ENCODE measurements around the gene HNRNPA3. TPM values are rescaled to one million over a fixed set of nuclear protein-coding genes. Genes with fewer than 3 reads are reported as not detected.

Gene HNRNPA3
- total and polyA plus RNA-seq, 2 of the 13 experiments (the other 11 are each of a cell fraction or from before 2014, with no cell fraction given): 73.3 to 97.7 TPM

DNA sequence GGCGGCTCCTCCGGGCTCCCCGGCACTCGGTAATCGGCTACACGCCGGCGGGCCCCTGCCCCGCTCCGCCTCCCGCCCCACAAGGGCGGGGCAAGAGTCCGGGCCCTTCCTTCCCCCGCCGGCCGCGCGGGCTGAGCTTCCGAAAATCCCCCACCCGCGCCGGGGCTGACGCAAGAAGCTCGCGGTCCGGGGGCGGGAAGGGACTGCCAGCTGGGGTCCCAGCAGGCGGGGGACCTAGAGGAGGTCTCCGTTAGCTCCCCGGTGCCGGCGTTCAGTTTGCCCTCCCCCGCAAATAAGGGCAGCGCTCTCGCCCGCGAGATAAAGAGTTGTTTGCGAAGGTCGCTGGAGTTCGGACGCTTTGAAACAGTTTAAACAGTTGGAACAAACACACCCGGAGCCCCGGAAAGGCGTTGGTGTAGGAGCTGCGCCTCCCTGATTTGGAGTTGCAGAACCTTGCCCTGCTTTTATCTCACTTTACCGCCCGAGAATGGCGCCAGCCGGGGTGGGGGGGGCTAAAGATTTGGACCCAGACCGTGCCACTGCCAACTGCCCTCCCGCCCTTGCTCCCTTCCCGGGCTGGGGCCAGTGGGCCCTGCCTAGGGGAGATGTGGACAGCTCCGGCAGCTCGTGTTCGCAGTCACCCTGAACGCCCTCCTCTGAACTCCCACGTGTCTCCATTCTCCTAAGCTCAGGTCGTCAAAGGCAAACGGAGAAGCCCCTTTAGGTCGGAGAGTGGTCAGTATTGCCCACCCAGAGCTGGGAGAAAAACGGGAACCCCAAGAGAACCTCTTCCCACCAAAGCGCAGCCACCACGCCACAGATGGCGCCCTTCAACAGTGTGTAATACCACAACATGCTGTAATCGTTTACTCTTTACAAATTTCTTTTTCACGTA lies 52.3 kb downstream of the HNRNPA3 start, which contains the start of gene NFE2L2 (continued):
- TF ChIP-seq TCF12 (IDR thresholded peaks at IDR 0.05) (no peak), TCF12 (CRISPR knock-in tag; IDR thresholded peaks at IDR 0.05) (peak; percentile 87; the same call in 1 of the 2 replicates), YY1 (IDR thresholded peaks at IDR 0.05; ENCODE audit: insufficient read depth, insufficient replicate concordance, low read depth, low read length) (peak; percentile 87), ZBTB42 (CRISPR knock-in tag; IDR thresholded peaks at IDR 0.05) (peak; percentile 71; the same call in 1 of the 2 replicates), NR2C2 (CRISPR knock-in tag; IDR thresholded peaks at IDR 0.05; ENCODE audit: borderline replicate concordance) (peak; percentile 64), JUND (CRISPR knock-in tag; IDR thresholded peaks at IDR 0.05) (peak; percentile 59; the same call in 1 of the 2 replicates), ZMAT3 (CRISPR knock-in tag; conservative IDR thresholded peaks at IDR 0.05) (no peak), ZNF549 (CRISPR knock-in tag; IDR thresholded peaks at IDR 0.05) (peak; percentile 29; the same call in 1 of the 2 replicates), SIX4 (CRISPR knock-in tag; IDR thresholded peaks at IDR 0.05) (peak; percentile 76; the same call in 1 of the 2 replicates), ISX (CRISPR knock-in tag; conservative IDR thresholded peaks at IDR 0.05) (no peak; the same call in 1 of the 2 replicates), SOX6 (IDR thresholded peaks at IDR 0.05) (no peak), SOX6 (CRISPR knock-in tag; IDR thresholded peaks at IDR 0.05) (peak; percentile 97), ZSCAN21 (CRISPR knock-in tag; IDR thresholded peaks at IDR 0.05; ENCODE audit: borderline replicate concordance) (no peak; the same call in 1 of the 2 replicates), EHMT2 (IDR thresholded peaks at IDR 0.05; ENCODE audit: borderline replicate concordance, low read depth, low read length) (peak; percentile 50; the same call in 1 of the 2 replicates), ZBTB7A (CRISPR knock-in tag; IDR thresholded peaks at IDR 0.05) (peak; percentile 91; the same call in 1 of the 2 replicates), ZNF432 (CRISPR knock-in tag; IDR thresholded peaks at IDR 0.05; ENCODE audit: borderline replicate concordance) (no peak), SRSF9 (IDR thresholded peaks at IDR 0.05; ENCODE audit: borderline replicate concordance, insufficient read depth, low read depth, low read length, poor library complexity, severe bottlenecking) (no peak), ZNF260 (CRISPR knock-in tag; IDR thresholded peaks at IDR 0.05; ENCODE audit: borderline replicate concordance, low read depth) (no peak), KMT2A (CRISPR knock-in tag; IDR thresholded peaks at IDR 0.05) (peak; percentile 69; the same call in 1 of the 2 replicates), ZFP36 (IDR thresholded peaks at IDR 0.05; ENCODE audit: borderline replicate concordance, low read depth, low read length, partially characterized antibody) (no peak), ZNF17 (CRISPR knock-in tag; IDR thresholded peaks at IDR 0.05) (no peak), SETDB1 (CRISPR knock-in tag; IDR thresholded peaks at IDR 0.05; ENCODE audit: borderline replicate concordance) (no peak), YEATS4 (CRISPR knock-in tag; IDR thresholded peaks at IDR 0.05; ENCODE audit: borderline replicate concordance) (peak; percentile 91), ZMYM4 (CRISPR knock-in tag; IDR thresholded peaks at IDR 0.05) (peak; percentile 96), TARDBP (CRISPR knock-in tag; IDR thresholded peaks at IDR 0.05) (peak; percentile 95), ZBTB7B (CRISPR knock-in tag; IDR thresholded peaks at IDR 0.05) (peak; percentile 95), MTF1 (CRISPR knock-in tag; IDR thresholded peaks at IDR 0.05) (peak; percentile 54; the same call in 1 of the 2 replicates)
- TF ChIP-seq, protein P1, sequence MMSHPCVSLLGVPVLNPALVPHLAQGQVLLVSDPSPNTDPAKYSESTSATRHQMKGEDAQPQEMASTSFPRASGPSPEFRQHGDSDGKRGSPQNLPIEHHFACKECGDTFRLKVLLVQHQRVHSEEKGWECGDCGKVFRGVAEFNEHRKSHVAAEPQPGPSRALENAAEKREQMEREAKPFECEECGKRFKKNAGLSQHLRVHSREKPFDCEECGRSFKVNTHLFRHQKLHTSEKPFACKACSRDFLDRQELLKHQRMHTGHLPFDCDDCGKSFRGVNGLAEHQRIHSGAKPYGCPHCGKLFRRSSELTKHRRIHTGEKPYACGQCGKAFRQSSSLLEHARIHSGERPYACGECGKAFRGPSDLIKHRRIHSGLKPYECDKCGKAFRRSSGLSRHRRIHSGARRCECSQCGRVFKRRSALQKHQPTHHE (CRISPR knock-in tag; IDR thresholded peaks at IDR 0.05; ENCODE audit: borderline replicate concordance): peak; percentile 89
- TF ChIP-seq, protein P2, sequence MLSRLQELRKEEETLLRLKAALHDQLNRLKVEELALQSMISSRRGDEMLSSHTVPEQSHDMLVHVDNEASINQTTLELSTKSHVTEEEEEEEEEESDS (CRISPR knock-in tag; IDR thresholded peaks at IDR 0.05; ENCODE audit: borderline replicate concordance): no peak
- TF ChIP-seq, protein P3, sequence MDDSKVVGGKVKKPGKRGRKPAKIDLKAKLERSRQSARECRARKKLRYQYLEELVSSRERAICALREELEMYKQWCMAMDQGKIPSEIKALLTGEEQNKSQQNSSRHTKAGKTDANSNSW (CRISPR knock-in tag; IDR thresholded peaks at IDR 0.05; ENCODE audit: borderline replicate concordance): no peak

All from HepG2 (cell line).